HG03103 (cell line): ENCODE results near the gene TSPYL4.

Experiments
- ATAC-seq: cut with Tn5 transposase; IDR thresholded peaks from one replicate; pipeline ENCODE4 v1.9.1; 2021; ENCODE audit warnings: low read depth; ENCODE audit not compliant: unreplicated experiment

TSPYL4 gene

DNA sequence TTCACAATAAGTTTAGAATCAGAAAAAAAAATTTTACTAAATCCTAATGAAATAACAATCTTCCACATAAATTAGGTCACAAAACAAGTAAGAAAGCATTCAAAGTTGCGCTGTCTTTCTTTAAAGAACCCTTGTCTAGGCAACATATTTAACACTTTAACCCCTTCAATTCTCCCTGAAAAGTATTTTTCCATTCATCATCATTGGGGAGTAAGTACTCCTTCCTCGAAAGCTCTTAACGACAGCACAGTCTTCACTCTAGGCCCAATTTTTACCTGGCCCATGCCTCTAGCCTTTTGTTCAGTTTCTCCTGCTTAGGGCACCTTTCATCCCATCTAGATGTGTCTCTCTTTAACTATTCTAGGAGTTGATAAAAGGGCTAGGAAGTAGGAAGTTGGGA is 23.2 kb upstream of the TSPYL4 start:
- no peak for ATAC-seq

DNA sequence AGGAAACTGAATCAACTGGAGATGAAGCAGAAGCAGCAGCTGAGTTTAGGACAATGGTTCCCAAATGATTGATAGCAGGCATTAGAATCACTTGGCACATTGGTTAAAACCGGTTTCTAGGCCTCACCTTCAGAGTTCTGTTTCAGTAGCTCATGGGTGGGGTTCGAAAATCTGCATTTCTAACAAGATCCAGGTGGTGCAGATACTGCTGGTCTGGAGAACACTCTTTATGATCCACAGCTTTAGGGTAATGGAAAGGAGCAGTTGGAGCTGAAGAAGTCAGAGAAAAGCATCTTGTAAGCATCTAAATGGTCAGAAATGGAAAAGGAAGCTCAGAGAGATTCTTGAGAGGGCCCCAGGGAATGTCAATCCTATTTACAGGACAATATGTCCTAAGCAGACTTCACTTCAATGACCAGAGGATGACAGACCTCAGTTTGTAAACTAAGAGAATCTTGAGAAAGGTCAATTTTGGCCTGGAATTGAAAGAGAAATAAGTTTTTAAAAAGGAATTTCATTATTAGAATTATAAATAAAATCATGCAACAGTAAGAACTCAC is 17.4 kb upstream of the TSPYL4 start:
- ATAC-seq, result no peak

DNA sequence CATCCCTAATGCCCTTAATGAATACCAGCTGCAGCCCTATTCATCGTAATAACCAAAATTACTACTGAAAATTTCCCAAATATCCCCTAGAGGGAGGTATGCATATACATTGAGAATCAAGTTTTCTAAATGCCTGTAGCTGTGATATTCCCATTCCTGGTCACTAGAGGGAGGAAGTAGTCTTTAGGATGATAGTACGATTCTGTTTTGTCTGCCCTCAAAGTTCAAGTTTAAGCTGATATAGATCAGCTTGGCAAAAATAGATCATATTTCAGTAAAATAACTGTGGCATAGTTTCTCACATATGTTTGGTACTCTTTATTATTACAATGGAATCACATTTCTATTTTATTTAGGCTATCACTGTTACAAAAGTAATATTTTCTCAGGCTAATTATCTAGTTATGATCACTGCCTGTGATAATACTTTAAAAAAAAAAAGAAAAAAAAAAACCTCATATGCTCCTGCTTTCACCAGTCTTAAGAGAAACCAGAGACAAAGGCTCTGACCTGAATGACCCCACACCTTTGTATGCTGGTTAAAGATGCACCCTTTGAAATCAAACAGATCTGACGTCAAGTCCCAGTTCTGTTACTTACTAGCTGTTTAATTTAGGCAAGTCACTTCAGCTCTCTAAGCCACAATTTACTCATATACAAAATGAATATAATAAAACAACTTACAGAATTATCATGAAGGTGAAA is 14.9 kb upstream of the TSPYL4 start:
- ATAC-seq, result peak; percentile 83

DNA sequence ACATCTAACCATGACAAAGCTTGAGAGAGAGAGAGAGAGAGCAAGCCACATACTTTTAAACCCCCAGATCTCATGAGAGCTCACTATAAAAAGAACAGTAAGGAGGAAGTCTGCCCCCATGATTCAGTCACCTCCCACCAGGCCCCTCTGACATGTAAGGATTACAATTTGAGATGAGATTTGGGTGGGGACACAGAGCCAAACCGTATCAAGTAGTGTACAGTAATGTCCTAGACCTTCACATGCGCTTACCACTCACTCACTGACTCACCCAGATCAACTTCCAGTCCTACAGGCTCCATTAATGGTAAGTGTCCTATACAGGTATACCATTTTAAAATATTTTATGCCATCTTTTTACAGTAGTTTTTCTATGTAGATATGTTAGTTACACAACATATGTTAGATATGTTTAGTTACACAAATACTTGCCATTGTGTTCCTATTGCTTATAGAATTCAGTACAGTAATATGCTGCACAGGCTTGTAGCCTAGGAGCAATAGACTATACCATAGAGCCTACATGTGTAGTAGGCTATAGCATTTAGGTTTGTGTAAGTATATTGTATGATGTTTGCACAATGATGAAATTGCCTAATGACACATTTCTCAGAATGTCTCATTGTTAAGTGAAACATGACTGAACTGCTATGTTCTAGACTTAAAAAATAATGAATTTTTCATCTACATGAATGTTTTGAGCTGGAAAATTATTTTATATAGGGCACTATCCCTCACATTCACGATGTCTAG is 14.1 kb upstream of the TSPYL4 start:
- no peak for ATAC-seq

DNA sequence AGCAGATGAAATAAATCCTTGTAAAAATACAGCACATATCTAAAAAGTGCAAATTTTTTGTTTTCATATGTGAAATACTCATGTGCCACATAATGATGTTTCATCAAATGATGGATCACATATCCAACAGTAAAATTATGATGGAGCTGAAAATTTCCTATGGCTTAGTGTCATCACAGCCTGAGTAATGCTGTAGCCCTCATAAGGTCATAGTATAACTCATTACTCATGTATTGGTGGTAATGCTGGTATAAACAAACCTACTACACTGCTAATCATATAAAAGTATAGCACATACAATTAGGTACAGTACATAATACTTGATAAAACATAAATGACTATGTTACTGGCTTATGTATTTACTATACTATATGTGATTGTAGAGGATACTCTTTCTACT is 12.9 kb upstream of the TSPYL4 start:
- ATAC-seq, result no peak

DNA sequence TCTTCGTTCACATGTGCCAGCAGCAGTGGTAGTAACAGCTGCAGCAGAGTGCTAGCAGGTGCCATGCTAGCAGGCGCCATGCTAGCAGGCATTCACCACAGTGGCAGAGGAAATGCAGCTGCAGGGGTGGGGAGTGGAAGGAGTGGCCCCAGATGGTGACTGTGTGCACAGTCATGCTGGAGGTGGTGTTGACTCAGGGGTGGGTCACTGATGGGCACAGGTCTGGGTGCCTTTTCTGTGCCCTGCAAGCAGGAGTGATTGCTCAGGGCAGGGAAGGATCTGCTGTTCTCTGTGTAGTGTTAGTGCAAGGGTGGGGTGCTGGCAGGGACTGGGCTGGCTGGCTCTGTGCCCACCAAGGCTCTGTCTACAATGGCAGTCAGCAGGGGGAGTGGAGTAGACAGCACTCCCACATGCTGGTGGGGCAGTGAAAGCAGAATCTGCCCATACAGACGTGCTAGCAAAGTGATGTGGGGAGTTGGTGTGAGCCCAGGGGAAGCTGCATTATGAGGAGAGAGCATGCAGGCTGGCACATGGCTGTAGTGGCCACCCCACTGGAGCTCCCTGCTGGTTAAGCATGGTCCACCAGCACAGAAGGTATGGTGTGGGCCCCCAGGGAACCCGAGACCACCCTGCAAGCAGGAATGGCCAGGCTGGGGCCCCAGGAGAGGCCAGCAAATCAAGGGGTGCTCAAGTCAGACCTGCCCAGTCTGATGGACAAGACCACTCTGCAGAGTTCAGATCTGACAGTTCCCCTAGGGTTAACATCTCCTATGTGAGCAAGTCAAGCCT is 11.4 kb upstream of the TSPYL4 start:
- ATAC-seq, result no peak

DNA sequence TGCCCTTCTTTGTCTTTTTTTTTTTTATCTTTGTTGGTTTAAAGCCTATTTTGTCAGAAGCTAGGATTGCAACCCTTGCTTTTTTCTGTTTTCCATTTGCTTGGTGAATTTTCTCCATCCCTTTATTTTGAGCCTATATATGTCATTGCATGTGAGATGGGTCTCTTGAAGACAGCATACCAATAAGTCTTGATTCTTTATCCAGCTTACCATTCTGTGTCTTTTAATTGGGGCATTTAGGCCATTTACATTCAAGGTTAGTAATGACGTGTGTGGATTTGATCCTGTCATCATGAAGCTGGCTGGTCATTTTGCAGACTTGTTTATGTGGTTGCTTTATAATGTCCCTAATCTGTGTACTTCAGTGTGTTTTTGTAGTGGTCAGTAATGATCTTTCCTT is 9.5 kb upstream of the TSPYL4 start:
- ATAC-seq, result no peak

DNA sequence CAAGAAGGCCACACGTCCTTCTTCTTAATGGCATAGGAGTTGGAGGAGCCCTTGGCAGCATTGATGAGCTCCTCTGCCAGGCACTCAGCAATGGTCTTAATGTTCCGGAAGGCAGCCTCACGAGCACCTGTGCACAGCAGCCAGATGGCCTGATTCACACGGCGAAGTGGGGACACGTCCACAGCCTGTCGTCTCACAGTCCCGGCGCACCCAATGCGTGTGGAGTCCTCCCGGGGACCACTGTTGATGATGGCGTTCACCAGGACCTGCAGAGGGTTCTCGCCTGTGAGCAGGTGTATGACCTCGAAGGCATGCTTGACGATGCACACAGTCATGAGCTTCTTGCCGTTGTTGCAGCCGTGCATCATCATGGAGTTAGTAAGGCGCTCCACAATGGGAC is 4.6 kb upstream of the TSPYL4 start:
- no peak for ATAC-seq

DNA sequence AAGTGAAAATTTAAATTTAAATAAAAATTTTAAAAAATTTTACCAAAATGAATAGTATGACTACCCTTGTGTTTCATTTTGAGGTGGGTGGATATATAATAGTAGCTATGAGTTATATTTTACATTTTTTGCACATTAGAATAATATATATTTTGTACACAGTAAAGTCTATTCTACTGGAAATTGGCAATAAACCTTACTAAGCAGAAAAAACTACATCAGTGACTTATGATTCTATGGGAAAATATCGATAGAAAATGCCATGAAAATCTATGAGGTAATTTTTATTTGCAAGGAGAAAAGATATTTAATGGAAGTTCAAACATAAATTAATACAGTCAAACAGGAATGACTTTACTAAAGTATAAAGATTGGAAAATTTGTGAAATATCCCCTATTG is 2.8 kb upstream of the TSPYL4 start:
- no peak for ATAC-seq

DNA sequence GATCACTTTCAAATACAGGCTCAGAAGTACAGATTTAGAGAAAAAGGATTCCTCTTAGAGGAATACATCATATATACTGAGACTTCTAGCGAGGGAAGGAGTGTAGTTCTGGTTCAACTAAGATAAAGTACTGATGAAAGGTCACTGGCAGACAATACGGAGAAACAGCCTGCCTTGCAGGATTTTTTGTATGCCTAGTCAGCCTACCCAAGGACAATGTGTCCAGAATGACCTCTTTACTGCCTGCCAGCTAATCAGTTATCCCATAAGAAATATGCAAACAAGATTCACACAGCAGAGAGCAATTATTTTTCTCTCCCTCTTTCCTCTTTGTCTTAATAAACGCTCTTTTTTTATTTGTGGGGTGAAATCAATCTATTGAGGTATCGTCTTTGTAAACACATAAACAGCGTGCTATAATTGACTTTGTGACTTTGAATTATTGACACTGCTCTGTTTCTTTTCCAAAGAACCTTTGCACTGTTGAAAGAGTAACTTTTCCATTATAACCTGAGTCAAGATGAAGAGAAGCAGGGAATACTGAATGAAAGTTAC is 1.4 kb upstream of the TSPYL4 start:
- no peak for ATAC-seq

DNA sequence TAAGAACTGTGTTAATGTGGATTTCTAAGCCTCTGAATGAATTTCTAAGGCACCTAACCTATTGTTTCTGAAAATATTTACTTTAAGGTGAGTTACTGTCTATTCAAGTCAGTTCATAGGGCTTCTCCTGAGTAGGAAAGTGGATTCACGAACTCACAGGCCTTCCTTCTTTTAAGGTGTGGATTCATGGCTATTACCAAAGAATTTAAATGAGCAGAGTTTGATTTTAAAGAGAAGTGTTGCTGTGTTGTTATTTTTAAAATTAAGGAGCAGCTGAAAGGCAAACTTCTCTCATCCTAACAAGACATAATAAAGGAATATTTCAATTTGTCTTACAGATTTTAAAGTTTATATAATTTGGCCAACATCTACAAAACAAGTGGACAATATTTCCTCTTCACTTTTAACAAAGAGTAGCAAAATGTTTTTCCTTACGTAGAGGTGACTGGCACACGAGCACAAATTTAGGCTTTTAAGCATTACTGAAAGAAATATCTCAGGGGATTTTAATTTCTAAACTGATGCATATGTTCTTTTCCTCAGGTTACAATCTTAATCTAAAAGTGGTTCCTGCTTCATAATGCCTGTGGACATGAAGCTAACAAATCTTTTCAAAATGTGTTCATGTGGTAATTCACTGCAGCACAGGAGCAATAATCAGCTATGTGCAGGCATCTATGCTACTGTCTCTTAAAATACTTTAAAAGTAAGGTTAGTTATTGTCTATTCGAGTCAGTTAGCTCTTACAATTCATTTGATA is 602 bp upstream of the TSPYL4 start:
- ATAC-seq, result peak; percentile 20

DNA sequence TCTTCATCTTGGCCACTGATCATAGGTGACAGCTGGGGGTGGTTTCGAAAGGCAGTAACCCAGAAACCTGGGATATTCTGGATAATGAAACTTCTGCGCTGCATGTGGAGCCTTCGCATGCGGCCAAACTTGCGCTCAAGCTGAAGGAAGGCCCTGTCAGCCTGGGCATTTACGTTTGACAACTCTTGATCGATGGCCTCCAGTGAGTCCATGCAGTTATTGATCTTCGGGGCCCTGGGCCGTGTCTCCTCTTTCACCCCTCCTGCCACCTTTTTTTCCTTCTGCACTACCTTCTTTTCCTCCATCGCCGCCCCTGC is 729 bp downstream of the TSPYL4 start:
- ATAC-seq, result no peak

DNA sequence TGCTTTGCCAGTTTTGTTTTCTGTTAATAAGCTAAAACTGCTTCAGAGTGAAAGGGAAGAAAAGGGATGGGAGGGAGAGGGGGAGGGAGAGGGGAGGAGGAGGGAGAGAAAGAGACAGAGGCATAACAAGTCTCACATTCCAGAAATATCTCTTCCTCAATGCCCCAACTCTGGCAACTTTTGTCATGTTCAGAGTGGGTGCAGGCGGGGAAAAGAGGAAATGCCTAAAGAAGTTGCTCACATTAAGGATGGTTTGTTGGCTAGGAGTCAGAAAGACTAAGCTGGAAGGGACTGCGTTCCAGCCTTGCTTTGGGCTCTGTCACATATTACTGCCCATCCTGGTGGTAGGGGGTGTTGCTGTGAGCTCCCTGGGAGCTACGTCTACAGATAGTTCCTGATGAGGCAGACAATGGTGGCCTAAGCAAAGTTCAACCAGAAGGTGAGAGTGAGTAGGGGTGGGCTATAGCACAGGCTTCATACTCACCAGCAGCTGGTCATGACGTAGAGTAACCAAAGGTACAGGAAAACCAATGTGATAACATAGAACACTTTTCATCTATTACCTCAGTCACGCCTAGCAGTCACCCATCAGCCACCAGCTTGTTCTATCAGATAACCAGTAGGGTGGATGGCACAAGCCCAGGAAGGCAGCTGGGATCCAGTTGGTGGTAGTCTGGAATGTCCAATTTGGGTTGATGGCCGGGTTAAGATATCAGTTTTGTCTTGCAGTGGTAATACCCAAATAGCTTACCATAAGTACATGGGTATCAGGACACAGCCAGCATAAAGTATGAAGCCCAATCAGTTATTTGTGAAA is 2.1 kb downstream of the TSPYL4 start:
- no peak for ATAC-seq

DNA sequence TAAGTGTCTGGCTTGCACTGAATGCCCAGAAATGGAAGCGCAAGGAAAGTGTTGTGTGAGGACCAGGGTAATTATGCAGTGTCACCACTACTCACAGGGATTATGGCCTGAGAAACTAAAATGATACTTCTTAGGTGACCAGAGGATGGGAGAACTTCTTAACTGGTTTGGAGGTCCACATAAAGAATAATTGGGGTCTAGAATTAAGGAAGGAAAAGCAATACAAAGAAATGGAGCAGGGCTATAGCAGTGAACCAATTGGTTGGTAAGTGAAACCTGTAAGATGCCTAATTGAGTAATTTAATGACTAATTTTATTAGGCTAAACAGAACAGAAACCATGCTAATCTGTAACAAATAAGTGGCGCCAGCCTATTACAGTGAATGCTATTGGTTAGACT is 5.3 kb downstream of the TSPYL4 start:
- no peak for ATAC-seq

DNA sequence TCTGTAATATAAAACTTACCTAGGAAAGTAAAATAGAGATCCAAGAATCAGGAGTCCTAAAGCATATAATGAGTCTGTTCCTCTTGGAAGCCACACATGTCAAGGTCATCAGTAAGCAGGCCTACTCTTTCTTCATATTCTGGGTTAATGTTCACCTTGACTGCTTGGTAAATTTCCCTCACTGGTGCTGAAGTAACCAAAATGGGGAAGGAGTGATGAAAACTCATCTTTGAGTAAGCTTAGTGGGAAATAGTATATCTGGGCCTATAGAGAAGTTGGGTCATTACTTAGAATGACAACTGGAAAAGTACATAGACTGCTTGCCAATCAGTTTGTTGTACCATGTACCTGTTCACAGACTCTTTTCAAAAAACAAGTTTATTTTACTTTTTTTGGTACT is 6.6 kb downstream of the TSPYL4 start:
- ATAC-seq, result no peak

DNA sequence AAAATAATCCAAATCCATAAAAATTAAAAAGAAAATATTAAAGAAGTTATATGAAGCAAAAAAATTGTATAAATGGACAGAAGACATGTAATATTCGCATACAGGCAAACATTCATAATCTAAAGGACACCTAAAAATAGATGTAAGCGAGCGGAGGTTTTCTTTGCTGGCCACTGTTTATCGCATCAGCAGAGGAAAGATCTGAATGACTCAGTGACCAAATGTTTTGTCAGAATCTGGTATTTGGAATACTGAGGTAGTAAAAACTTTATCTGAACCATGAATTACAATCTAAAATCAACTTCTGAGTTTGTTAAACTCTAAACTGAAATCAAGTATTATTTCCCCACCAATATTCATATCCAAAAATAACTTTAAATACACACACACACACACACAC is 7.8 kb downstream of the TSPYL4 start:
- no peak for ATAC-seq

DNA sequence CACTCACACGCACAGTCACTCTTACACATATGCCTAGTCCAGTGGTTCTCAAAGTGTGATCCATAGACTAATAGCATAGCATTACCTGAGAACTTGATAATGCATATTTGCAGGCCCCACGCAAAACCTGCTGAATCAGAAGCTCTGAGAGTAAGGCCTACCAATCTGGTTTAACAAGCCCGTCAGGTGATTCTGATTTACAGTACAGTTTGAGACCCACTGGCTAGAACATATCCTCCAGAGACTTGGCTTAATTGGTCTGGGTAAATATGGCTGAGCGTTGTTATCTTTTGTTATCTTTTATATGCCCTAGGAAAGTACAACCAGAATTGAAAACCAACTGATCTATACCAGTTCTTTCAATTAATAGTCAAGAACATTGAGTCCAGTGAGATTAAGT is 9.6 kb downstream of the TSPYL4 start:
- ATAC-seq, result no peak

DNA sequence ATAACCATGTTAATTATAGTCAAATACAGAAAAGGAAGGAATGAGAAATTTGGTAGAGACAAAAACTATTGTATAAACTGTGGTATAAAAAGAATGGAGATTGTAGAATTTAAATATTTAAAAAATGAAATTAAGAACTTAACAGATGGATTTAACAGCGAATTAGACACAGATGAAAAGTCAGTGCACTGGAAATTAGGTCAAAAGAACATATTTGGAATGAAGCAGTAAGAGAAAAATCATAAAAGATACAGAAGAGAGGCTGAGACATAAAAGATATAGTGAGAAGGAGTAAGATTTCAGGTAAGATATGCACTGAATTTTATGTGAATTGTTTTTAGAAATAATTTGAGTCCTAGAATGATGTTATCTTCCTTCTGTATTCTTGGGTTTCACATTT is 14.0 kb downstream of the TSPYL4 start:
- no peak for ATAC-seq

DNA sequence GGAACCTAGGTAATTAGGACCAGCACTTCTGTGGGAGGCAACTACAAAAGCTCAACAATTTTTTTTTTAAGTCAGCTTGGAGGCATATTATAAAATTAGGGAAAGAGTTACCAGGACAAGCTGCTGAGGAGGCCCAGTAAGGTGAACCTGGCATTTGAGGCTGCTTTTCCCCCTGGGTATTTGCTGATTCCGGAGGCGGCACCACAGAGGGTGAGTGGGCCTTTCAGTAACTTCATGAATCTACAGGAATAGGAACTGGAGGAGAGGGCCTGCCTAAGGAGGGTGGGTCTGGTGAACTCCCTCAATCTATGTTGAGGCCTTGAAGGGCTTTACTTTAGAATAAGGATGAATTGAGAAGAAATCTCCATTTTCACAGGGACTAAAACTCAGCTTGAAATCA is 14.6 kb downstream of the TSPYL4 start:
- no peak for ATAC-seq

DNA sequence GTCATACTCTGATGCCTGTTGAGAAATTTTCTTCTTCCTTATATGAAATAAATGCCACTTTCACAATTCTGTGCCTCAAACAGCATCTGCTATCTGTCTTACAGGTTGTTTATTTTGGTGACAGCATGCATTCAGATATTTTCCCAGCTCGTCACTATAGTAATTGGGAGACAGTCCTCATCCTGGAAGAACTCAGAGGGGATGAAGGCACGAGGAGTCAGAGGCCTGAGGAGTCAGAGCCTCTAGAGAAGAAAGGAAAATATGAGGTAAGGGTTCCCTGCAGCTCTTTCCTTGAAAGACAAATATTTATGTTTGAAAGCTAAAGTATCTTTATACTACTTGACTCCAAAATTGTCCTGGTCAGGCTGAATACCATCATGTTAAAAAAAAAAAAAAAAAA is 15.8 kb downstream of the TSPYL4 start:
- no peak for ATAC-seq
